Retinal pigment epithelial cell (primary cell): ENCODE measurements around the gene LRRC71.

ENCODE experiments used
- DNase-seq: peaks from one replicate; pipeline ENCODE4 v3.0.0-alpha.2; 2010; ENCODE audit warnings: low read depth
- H3K4me3 ChIP-seq: 2 replicates; pipeline ENCODE4 v1.5.1; 2011; ENCODE audit warnings: mild to moderate bottlenecking, low read length, control low read depth, moderate library complexity
- CTCF ChIP-seq: conservative IDR thresholded peaks from 2 replicates; pipeline ENCODE4 v1.5.1; 2011; ENCODE audit warnings: low read depth, low read length, control low read depth, inconsistent platforms

Gene LRRC71

GRCh38 chr1:156958247-156958714 is 37.8 kb downstream of the LRRC71 start:
- DNase-seq, result peak; percentile 14
- no peak for TF ChIP-seq CTCF
- H3K4me3 ChIP-seq, result no peak overlapping the region

- no peak for TF ChIP-seq CTCF
- no peak for DNase-seq
- H3K4me3 ChIP-seq, result no peak overlapping the region
Measured at GRCh38 chr1:156959414-156959813, 39.0 kb downstream of the LRRC71 start.

GRCh38 chr1:156959925-156960324 is 39.5 kb downstream of the LRRC71 start:
- no peak for TF ChIP-seq CTCF
- H3K4me3 ChIP-seq, result no peak overlapping the region
- DNase-seq, result no peak

- no peak overlapping the region for H3K4me3 ChIP-seq
- TF ChIP-seq CTCF, result peak; percentile 32
- DNase-seq, result no peak
Measured at GRCh38 chr1:156961709-156962108, 41.3 kb downstream of the LRRC71 start.

GRCh38 chr1:156963621-156964020 is 43.2 kb downstream of the LRRC71 start:
- H3K4me3 ChIP-seq, result no peak overlapping the region
- no peak for DNase-seq
- TF ChIP-seq CTCF, result no peak

GRCh38 chr1:156964441-156964840 is 44.0 kb downstream of the LRRC71 start:
- no peak for TF ChIP-seq CTCF
- DNase-seq, result no peak
- no peak overlapping the region for H3K4me3 ChIP-seq

GRCh38 chr1:156969496-156969895 is 49.1 kb downstream of the LRRC71 start:
- DNase-seq, result no peak
- H3K4me3 ChIP-seq, result no peak overlapping the region
- no peak for TF ChIP-seq CTCF
